A673 (cell line): ENCODE data around the gene DOCK10. TPM values are rescaled to one million over a fixed set of nuclear protein-coding genes. Genes with fewer than 3 reads are reported as not detected.

Experiments
- BruUV-seq: library from RNA; stranded (reverse); fragments of 400-500 nt; replicated peaks from 2 replicates; lab custom pipeline; 2021; lab: Mats Ljungman, UMichigan
- CTCF ChIA-PET: fragments of 300-600 bp; sonication (Branson Sonifier 250); formaldehyde crosslinking; loops from one replicate; lab custom pipeline; 2022; ENCODE audit warnings: antibody characterized with exemption; lab: Charles Lee
- POLR2A ChIA-PET: fragments of 300-600 bp; sonication (Branson Sonifier 250); formaldehyde crosslinking; loops from one replicate; lab custom pipeline; 2022; ENCODE audit warnings: antibody characterized with exemption; ENCODE audit not compliant: low non-redundant PET; lab: Charles Lee
- DNase-seq: peaks from one replicate; pipeline ENCODE4 v3.0.0-alpha.2; 2015; ENCODE audit warnings: low spot score
- H3K27ac ChIP-seq: fragments of 200-600 bp; sonication (generic); 2 replicates; pipeline ENCODE4 v1.5.1; 2016; ENCODE audit warnings: mixed run types, low read depth, mild to moderate bottlenecking, mixed read lengths, antibody characterized with exemption, low read length; ENCODE audit not compliant: poor library complexity, severe bottlenecking
- H3K27me3 ChIP-seq: fragments of 200-600 bp; sonication (generic); replicated peaks from 2 replicates; pipeline ENCODE4 v1.6.1; 2017; ENCODE audit warnings: mixed run types, low read depth, mild to moderate bottlenecking, mixed read lengths, antibody characterized with exemption, low read length; ENCODE audit not compliant: insufficient read depth, poor library complexity
- H3K36me3 ChIP-seq: fragments of 200-600 bp; sonication (generic); 2 replicates; pipeline ENCODE4 v1.6.1; 2016; ENCODE audit warnings: mixed run types, mild to moderate bottlenecking, mixed read lengths, antibody characterized with exemption, low read length; ENCODE audit not compliant: insufficient read depth, poor library complexity, severe bottlenecking
- H3K4me1 ChIP-seq: fragments of 200-600 bp; sonication (generic); 2 replicates; pipeline ENCODE4 v1.6.1; 2017; ENCODE audit warnings: mixed run types, mild to moderate bottlenecking, mixed read lengths, antibody characterized with exemption, low read length; ENCODE audit not compliant: insufficient read depth, poor library complexity, severe bottlenecking
- H3K4me3 ChIP-seq: fragments of 200-600 bp; sonication (generic); 2 replicates; pipeline ENCODE4 v1.5.1; 2016; ENCODE audit warnings: low read depth, mixed run types, mild to moderate bottlenecking, mixed read lengths, low read length; ENCODE audit not compliant: poor library complexity, severe bottlenecking
- H3K9me3 ChIP-seq: fragments of 200-600 bp; sonication (generic); 2 replicates; pipeline ENCODE4 v1.6.1; 2016; ENCODE audit warnings: mixed run types, low read depth, mild to moderate bottlenecking, mixed read lengths, antibody characterized with exemption, low read length; ENCODE audit not compliant: poor library complexity, severe bottlenecking
- CTCF ChIP-seq: fragments of 300-800, 200-600 bp; sonication (generic); conservative IDR thresholded peaks from 2 replicates; pipeline ENCODE4 v1.5.1; 2017; ENCODE audit warnings: low read depth, mild to moderate bottlenecking, antibody characterized with exemption, low read length, moderate library complexity, mixed read lengths
- EZH2 ChIP-seq: fragments of 200-600 bp; sonication (generic); IDR thresholded peaks from 2 replicates; pipeline ENCODE4 v1.6.1; 2017; ENCODE audit warnings: borderline replicate concordance, low read depth, mild to moderate bottlenecking, mixed read lengths, antibody characterized with exemption, low read length; ENCODE audit not compliant: poor library complexity, severe bottlenecking
- intact Hi-C: fragments of 100-400 bp; cut with micrococcal nuclease; formaldehyde crosslinking; loops from one replicate; pipeline ENCODE4 v1.10.0; 2022; ENCODE audit not compliant: unreplicated experiment
- total RNA-seq: library from RNA; stranded (reverse); gene quantifications from 2 replicates; pipeline ENCODE4 v1.2.3, GENCODE V29; 2021

Gene DOCK10
- total RNA-seq, 1 experiment from 2014 or later, result 5.1 TPM

- ChIA-PET POLR2A (no interaction called here), CTCF (no interaction called here)
- H3K4me1 ChIP-seq, result no peaks in the 10 kb centered on the region
- no TSS peak for BruUV-seq
- no peaks in the 10 kb centered on the region for H3K9me3 ChIP-seq
- H3K36me3 ChIP-seq, result no peaks in the 10 kb centered on the region
- no peak for TF ChIP-seq EZH2
- TF ChIP-seq CTCF, result no peak
- intact Hi-C loops, result loop anchor here (5.0 to 10.0 kb wide), 2 partner anchors 232 to 649 kb away; no protein-coding TSS in a partner anchor
- no peak for DNase-seq
- H3K27ac ChIP-seq, result no peak overlapping the region
- no peak overlapping the region for H3K4me3 ChIP-seq
- H3K27me3 ChIP-seq, result no peaks in the 10 kb centered on the region
Measured at GRCh38 chr2:225006730-225007129, 35.5 kb downstream of the DOCK10 start.

- H3K4me3 ChIP-seq, result no peak overlapping the region
- CTCF ChIA-PET, result interaction anchor here (0.7 to 1.2 kb wide), 2 partner anchors 16 to 18 kb away, joined by 3 to 5 read pairs; no protein-coding TSS in a partner anchor
- no peaks in the 10 kb centered on the region for H3K36me3 ChIP-seq
- no peaks in the 10 kb centered on the region for H3K27me3 ChIP-seq
- intact Hi-C loops, result loop anchor here (10.0 kb wide), 1 partner anchor 230 kb away; no protein-coding TSS in a partner anchor
- no peaks in the 10 kb centered on the region for H3K9me3 ChIP-seq
- no TSS peak for BruUV-seq
- H3K4me1 ChIP-seq, result no peaks in the 10 kb centered on the region
- DNase-seq, result no peak
- no peak overlapping the region for H3K27ac ChIP-seq
- no peak for TF ChIP-seq EZH2
- no peak for TF ChIP-seq CTCF
- POLR2A ChIA-PET, result no interaction called here
Measured at GRCh38 chr2:225004597-225004996, 37.7 kb downstream of the DOCK10 start.

GRCh38 chr2:225002656-225003045 is 39.6 kb downstream of the DOCK10 start:
- no peak for DNase-seq
- intact Hi-C loops, result loop anchor here (10.0 kb wide), 1 partner anchor 228 kb away; no protein-coding TSS in a partner anchor
- H3K4me1 ChIP-seq, result no peaks in the 10 kb centered on the region
- TF ChIP-seq CTCF (no peak), EZH2 (no peak)
- no peaks in the 10 kb centered on the region for H3K36me3 ChIP-seq
- H3K4me3 ChIP-seq, result no peak overlapping the region
- BruUV-seq, result no TSS peak
- no peak overlapping the region for H3K27ac ChIP-seq
- POLR2A ChIA-PET, result no interaction called here
- CTCF ChIA-PET, result no interaction called here
- no peaks in the 10 kb centered on the region for H3K9me3 ChIP-seq
- no peaks in the 10 kb centered on the region for H3K27me3 ChIP-seq
